ENCODE measurements around the gene CDH23. TPM values are rescaled to one million over a fixed set of nuclear protein-coding genes. Genes with fewer than 3 reads are reported as not detected.

CDH23 gene
- total RNA-seq, 1 experiment from 2014 or later: 2.9 TPM

DNA sequence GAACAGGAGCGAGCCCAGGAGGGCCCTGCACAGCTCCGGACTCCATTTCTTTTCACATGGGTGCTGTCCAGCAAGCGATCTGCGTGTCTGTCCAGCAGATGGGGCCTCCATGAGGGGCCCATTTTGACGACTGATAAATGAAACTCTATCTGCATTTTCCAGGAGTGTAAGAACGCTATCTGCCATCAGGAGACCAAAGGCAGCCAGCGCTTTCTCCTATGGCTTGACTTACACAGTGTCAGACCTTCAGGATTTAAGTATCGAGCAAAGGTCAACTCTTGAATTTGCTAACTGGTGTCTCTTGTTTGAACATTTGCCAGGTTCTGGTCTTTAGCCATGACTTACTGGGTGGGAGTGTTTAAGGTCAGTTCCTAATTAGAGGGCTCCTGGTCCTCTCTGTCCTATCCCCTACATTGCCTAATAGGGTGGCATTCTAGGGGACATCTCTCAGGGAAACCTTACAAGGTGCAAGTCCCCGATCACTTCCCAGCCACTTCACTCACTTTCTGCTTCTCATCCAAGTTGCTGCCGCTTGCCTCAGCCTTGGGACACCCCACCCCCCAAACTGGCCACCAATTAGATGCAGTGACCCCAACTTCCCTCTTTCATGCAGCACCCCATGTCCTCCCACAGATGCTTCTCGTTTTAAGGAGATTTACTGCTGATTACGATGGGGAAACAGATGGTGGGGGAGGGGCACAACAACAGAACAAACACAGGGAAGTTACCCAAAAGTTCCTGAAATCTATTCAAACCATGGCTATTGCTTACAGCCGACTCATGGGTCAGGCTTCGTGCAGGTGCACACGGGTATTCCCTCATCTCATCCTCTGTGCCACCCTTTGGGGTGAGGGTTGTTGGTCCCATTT lies 356.6 kb downstream of the CDH23 start:
- Mint-ChIP-seq H3K27ac (no peak overlapping the region), H3K27me3 (ENCODE audit: low read depth) (no peaks in the 10 kb centered on the region)
- POLR2A ChIA-PET: no interaction called here

DNA sequence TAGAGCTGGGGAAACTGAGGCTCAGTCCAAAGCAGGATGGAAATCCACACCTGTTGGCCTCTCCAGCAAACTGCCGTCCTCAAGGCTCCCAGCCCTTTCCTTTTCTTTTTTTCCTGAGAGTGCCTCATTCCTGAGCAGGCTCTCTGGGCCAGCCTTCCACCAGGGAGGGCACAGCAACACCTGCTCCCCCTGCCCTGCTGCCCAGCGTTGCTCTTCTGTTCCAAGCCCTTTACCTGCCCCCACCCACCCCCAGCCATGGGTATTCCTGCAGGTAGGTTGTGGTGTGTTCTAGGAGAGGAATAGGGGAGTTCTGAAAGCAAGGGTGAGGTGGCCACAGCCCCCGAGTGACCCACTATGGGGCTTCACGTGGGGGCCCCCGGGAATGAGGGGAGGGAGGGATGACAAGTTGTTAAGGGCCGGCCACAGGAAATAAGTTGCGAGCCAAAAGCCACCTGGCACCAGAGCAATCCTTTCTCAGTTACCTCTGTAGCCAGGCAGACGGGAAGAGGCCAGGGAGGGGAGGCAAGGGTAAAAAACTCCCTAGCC lies 357.3 kb downstream of the CDH23 start:
- H3K36me3 Mint-ChIP-seq: no peaks in the 10 kb centered on the region
- DNase-seq (ENCODE audit: low spot score) (no peak), ATAC-seq (no peak)
- POLR2A ChIA-PET: no interaction called here
- no peaks in the 10 kb centered on the region for H3K27me3 Mint-ChIP-seq (ENCODE audit: low read depth)
- H3K27ac Mint-ChIP-seq: no peak overlapping the region
- H3K4me1 Mint-ChIP-seq: peaks cover 21% of the 10 kb centered on the region
- CTCF ChIA-PET: interaction anchor here (1.3 kb wide), 1 partner anchor 7 kb away, joined by 4 read pairs; no protein-coding TSS in a partner anchor
- H3K9me3 Mint-ChIP-seq: no peaks in the 10 kb centered on the region
- no peak overlapping the region for H3K4me3 Mint-ChIP-seq
- TF ChIP-seq, protein P1, sequence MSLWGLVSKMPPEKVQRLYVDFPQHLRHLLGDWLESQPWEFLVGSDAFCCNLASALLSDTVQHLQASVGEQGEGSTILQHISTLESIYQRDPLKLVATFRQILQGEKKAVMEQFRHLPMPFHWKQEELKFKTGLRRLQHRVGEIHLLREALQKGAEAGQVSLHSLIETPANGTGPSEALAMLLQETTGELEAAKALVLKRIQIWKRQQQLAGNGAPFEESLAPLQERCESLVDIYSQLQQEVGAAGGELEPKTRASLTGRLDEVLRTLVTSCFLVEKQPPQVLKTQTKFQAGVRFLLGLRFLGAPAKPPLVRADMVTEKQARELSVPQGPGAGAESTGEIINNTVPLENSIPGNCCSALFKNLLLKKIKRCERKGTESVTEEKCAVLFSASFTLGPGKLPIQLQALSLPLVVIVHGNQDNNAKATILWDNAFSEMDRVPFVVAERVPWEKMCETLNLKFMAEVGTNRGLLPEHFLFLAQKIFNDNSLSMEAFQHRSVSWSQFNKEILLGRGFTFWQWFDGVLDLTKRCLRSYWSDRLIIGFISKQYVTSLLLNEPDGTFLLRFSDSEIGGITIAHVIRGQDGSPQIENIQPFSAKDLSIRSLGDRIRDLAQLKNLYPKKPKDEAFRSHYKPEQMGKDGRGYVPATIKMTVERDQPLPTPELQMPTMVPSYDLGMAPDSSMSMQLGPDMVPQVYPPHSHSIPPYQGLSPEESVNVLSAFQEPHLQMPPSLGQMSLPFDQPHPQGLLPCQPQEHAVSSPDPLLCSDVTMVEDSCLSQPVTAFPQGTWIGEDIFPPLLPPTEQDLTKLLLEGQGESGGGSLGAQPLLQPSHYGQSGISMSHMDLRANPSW (CRISPR knock-in tag; conservative IDR thresholded peaks at IDR 0.05; ENCODE audit: low read depth): no peak
- TF ChIP-seq, protein P2, sequence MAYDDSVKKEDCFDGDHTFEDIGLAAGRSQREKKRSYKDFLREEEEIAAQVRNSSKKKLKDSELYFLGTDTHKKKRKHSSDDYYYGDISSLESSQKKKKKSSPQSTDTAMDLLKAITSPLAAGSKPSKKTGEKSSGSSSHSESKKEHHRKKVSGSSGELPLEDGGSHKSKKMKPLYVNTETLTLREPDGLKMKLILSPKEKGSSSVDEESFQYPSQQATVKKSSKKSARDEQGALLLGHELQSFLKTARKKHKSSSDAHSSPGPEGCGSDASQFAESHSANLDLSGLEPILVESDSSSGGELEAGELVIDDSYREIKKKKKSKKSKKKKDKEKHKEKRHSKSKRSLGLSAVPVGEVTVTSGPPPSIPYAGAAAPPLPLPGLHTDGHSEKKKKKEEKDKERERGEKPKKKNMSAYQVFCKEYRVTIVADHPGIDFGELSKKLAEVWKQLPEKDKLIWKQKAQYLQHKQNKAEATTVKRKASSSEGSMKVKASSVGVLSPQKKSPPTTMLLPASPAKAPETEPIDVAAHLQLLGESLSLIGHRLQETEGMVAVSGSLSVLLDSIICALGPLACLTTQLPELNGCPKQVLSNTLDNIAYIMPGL (CRISPR knock-in tag; IDR thresholded peaks at IDR 0.05): no peak
- TF ChIP-seq OVOL2 (CRISPR knock-in tag; IDR thresholded peaks at IDR 0.05; ENCODE audit: borderline replicate concordance) (no peak), ZNF317 (CRISPR knock-in tag; IDR thresholded peaks at IDR 0.05; ENCODE audit: borderline replicate concordance, low read depth) (no peak), ZNF121 (CRISPR knock-in tag; IDR thresholded peaks at IDR 0.05) (no peak), ETV6 (CRISPR knock-in tag; IDR thresholded peaks at IDR 0.05) (no peak), ZNF396 (CRISPR knock-in tag; IDR thresholded peaks at IDR 0.05; ENCODE audit: borderline replicate concordance) (no peak)
- TF ChIP-seq, protein P3, sequence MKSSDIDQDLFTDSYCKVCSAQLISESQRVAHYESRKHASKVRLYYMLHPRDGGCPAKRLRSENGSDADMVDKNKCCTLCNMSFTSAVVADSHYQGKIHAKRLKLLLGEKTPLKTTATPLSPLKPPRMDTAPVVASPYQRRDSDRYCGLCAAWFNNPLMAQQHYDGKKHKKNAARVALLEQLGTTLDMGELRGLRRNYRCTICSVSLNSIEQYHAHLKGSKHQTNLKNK (CRISPR knock-in tag; IDR thresholded peaks at IDR 0.05): no peak

More for the DNA sequence above, 356.6 kb downstream of the CDH23 start:
- no peak overlapping the region for H3K4me3 Mint-ChIP-seq
- no peak for DNase-seq (ENCODE audit: low spot score)
- H3K36me3 Mint-ChIP-seq: no peaks in the 10 kb centered on the region
- H3K9me3 Mint-ChIP-seq: no peaks in the 10 kb centered on the region
- CTCF ChIA-PET: interaction anchor here (1.1 to 1.5 kb wide), 3 partner anchors 16 to 62 kb away, joined by 3 to 9 read pairs (median 4); partner anchors contain the start of gene VSIR
- no peak for ATAC-seq
- TF ChIP-seq EMX1 (CRISPR knock-in tag; IDR thresholded peaks at IDR 0.05): no peak
- TF ChIP-seq, protein P4, sequence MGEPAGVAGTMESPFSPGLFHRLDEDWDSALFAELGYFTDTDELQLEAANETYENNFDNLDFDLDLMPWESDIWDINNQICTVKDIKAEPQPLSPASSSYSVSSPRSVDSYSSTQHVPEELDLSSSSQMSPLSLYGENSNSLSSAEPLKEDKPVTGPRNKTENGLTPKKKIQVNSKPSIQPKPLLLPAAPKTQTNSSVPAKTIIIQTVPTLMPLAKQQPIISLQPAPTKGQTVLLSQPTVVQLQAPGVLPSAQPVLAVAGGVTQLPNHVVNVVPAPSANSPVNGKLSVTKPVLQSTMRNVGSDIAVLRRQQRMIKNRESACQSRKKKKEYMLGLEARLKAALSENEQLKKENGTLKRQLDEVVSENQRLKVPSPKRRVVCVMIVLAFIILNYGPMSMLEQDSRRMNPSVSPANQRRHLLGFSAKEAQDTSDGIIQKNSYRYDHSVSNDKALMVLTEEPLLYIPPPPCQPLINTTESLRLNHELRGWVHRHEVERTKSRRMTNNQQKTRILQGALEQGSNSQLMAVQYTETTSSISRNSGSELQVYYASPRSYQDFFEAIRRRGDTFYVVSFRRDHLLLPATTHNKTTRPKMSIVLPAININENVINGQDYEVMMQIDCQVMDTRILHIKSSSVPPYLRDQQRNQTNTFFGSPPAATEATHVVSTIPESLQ (CRISPR knock-in tag; IDR thresholded peaks at IDR 0.05): no peak
- no peak for TF ChIP-seq ZNF671 (CRISPR knock-in tag; IDR thresholded peaks at IDR 0.05)
- TF ChIP-seq, protein P5, sequence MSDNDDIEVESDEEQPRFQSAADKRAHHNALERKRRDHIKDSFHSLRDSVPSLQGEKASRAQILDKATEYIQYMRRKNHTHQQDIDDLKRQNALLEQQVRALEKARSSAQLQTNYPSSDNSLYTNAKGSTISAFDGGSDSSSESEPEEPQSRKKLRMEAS (CRISPR knock-in tag; IDR thresholded peaks at IDR 0.05): no peak
- TF ChIP-seq MYBL2 (CRISPR knock-in tag; IDR thresholded peaks at IDR 0.05): no peak
- no peak for TF ChIP-seq RELA (CRISPR knock-in tag; IDR thresholded peaks at IDR 0.05; ENCODE audit: borderline replicate concordance)
- TF ChIP-seq, protein P6, sequence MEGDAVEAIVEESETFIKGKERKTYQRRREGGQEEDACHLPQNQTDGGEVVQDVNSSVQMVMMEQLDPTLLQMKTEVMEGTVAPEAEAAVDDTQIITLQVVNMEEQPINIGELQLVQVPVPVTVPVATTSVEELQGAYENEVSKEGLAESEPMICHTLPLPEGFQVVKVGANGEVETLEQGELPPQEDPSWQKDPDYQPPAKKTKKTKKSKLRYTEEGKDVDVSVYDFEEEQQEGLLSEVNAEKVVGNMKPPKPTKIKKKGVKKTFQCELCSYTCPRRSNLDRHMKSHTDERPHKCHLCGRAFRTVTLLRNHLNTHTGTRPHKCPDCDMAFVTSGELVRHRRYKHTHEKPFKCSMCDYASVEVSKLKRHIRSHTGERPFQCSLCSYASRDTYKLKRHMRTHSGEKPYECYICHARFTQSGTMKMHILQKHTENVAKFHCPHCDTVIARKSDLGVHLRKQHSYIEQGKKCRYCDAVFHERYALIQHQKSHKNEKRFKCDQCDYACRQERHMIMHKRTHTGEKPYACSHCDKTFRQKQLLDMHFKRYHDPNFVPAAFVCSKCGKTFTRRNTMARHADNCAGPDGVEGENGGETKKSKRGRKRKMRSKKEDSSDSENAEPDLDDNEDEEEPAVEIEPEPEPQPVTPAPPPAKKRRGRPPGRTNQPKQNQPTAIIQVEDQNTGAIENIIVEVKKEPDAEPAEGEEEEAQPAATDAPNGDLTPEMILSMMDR (IDR thresholded peaks at IDR 0.05): no peak
- TF ChIP-seq, protein P7, sequence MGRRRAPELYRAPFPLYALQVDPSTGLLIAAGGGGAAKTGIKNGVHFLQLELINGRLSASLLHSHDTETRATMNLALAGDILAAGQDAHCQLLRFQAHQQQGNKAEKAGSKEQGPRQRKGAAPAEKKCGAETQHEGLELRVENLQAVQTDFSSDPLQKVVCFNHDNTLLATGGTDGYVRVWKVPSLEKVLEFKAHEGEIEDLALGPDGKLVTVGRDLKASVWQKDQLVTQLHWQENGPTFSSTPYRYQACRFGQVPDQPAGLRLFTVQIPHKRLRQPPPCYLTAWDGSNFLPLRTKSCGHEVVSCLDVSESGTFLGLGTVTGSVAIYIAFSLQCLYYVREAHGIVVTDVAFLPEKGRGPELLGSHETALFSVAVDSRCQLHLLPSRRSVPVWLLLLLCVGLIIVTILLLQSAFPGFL (CRISPR knock-in tag; IDR thresholded peaks at IDR 0.05; ENCODE audit: borderline replicate concordance): no peak
- TF ChIP-seq SMAD4 (CRISPR knock-in tag; IDR thresholded peaks at IDR 0.05): no peak
- no peak for TF ChIP-seq ZNF416 (CRISPR knock-in tag; IDR thresholded peaks at IDR 0.05)
- no peak for TF ChIP-seq HMGA2 (CRISPR knock-in tag; IDR thresholded peaks at IDR 0.05)
- no peak for TF ChIP-seq TEAD1 (CRISPR knock-in tag; IDR thresholded peaks at IDR 0.05)
- TF ChIP-seq ATF1 (CRISPR knock-in tag; IDR thresholded peaks at IDR 0.05): no peak
- H3K4me1 Mint-ChIP-seq: peaks cover 27% of the 10 kb centered on the region

Measured in WTC11 (cell line).